ENCODE measurements around the gene TAOK3. TPM values are rescaled to one million over a fixed set of nuclear protein-coding genes. Genes with fewer than 3 reads are reported as not detected.
"Not testable (repeated sequence)": the region's sequence is repeated elsewhere in the genome, so short reads cannot be mapped to it uniquely, and the experiment has no call there.

The TAOK3 gene
- total and polyA plus RNA-seq, 12 donors = 8.4 to 29.8 (median 21.2) TPM

- Histone ChIP-seq H3K36me3 (peaks cover 0 to 3% (median 0%) of the 10 kb centered on the region in 9 donors), H3K9me3 (no peaks in the 10 kb centered on the region), H3K27ac (no peak overlapping the region), H3K4me1 (peaks cover 5 to 61% (median 21%) of the 10 kb centered on the region in 9 donors), H3K4me3 (no peak overlapping the region), H3K27me3 (no peaks in the 10 kb centered on the region)
- DNase-seq = no peak
- WGBS, 2 donors = 97 to 98% methylated on average over 1 of the region's 1 CpG
- TF ChIP-seq, protein P1, sequence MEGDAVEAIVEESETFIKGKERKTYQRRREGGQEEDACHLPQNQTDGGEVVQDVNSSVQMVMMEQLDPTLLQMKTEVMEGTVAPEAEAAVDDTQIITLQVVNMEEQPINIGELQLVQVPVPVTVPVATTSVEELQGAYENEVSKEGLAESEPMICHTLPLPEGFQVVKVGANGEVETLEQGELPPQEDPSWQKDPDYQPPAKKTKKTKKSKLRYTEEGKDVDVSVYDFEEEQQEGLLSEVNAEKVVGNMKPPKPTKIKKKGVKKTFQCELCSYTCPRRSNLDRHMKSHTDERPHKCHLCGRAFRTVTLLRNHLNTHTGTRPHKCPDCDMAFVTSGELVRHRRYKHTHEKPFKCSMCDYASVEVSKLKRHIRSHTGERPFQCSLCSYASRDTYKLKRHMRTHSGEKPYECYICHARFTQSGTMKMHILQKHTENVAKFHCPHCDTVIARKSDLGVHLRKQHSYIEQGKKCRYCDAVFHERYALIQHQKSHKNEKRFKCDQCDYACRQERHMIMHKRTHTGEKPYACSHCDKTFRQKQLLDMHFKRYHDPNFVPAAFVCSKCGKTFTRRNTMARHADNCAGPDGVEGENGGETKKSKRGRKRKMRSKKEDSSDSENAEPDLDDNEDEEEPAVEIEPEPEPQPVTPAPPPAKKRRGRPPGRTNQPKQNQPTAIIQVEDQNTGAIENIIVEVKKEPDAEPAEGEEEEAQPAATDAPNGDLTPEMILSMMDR (IDR thresholded peaks at IDR 0.05) = no peak
- ATAC-seq = no peak
- intact Hi-C loops (cut with DNase I) = loop anchor here in 1 of 10 donors (10.0 kb wide), 1 partner anchor 51 kb away; no protein-coding TSS in a partner anchor
These were observed 16.9 kb downstream of the TAOK3 start for GRCh38 chr12:118355843-118356242.

DNA sequence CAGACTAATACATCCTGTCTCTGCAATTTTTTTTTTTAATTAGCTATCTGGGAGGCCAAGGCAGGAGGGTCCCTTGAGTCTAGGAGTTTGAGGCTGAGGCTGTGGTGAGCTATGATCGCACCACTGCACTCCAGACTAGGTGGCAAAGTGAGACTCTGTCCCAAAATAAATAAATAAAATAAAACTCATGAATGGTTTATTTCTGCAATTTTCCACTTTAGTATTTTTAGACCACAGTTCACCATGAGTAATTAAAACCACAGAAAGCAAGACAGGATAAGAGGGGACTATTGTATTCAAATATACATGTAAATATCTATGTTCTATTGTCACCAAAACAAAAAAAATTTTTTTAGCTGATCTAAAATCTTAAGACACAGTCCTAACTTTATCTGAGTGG lies 17.8 kb downstream of the TAOK3 start:
- peaks cover 5 to 52% (median 21%) of the 10 kb centered on the region in 9 donors for H3K4me1 ChIP-seq
- H3K4me3 ChIP-seq = no peak overlapping the region
- no peak for DNase-seq
- H3K27ac ChIP-seq = no peak overlapping the region
- intact Hi-C loops (cut with DNase I) = loop anchor here in 1 of 10 donors (10.0 kb wide), 1 partner anchor 50 kb away; no protein-coding TSS in a partner anchor
- no peaks in the 10 kb centered on the region for H3K9me3 ChIP-seq
- no peaks in the 10 kb centered on the region for H3K27me3 ChIP-seq
- peaks cover 0 to 3% (median 0%) of the 10 kb centered on the region in 9 donors for H3K36me3 ChIP-seq
- TF ChIP-seq, protein P1 (IDR thresholded peaks at IDR 0.05) = no peak
- WGBS, 2 donors = 92 to 95% methylated on average over 1 of the region's 1 CpG
- ATAC-seq = no peak

GRCh38 chr12:118354503-118354902 lies 18.2 kb downstream of the TAOK3 start:
- peaks cover 5 to 48% (median 21%) of the 10 kb centered on the region in 9 donors for H3K4me1 ChIP-seq
- WGBS, 2 donors = 94 to 95% methylated on average over 4 of the region's 4 CpGs
- H3K4me3 ChIP-seq, ATAC-seq, H3K27ac ChIP-seq, H3K36me3 ChIP-seq, DNase-seq, H3K9me3 ChIP-seq, H3K27me3 ChIP-seq: not testable (repeated sequence)
- intact Hi-C loops (cut with DNase I) = loop anchor here in 1 of 10 donors (10.0 kb wide), 1 partner anchor 50 kb away; no protein-coding TSS in a partner anchor

- Histone ChIP-seq H3K27me3 (no peaks in the 10 kb centered on the region), H3K36me3 (peaks cover 0 to 3% (median 0%) of the 10 kb centered on the region in 9 donors), H3K9me3 (no peaks in the 10 kb centered on the region), H3K4me3 (no peak overlapping the region), H3K27ac (no peak overlapping the region), H3K4me1 (peaks cover 5 to 40% (median 21%) of the 10 kb centered on the region in 9 donors)
- TF ChIP-seq, protein P1 (IDR thresholded peaks at IDR 0.05) = no peak
- no peak for DNase-seq
- WGBS, 2 donors = 90 to 96% methylated on average over 4 of the region's 4 CpGs
- intact Hi-C loops (cut with DNase I) = loop anchor here in 1 of 10 donors (10.0 kb wide), 1 partner anchor 49 kb away; no protein-coding TSS in a partner anchor
- no peak for ATAC-seq
These were observed 19.0 kb downstream of the TAOK3 start for GRCh38 chr12:118353721-118354120.

- intact Hi-C loops (cut with DNase I) = loop anchor here in 1 of 10 donors (10.0 kb wide), 1 partner anchor 46 kb away; no protein-coding TSS in a partner anchor
- Histone ChIP-seq H3K4me3 (no peak overlapping the region), H3K9me3 (no peaks in the 10 kb centered on the region), H3K27me3 (no peaks in the 10 kb centered on the region), H3K27ac (no peak overlapping the region), H3K4me1 (peaks cover 0 to 32% (median 13%) of the 10 kb centered on the region in 9 donors), H3K36me3 (peaks cover 0 to 3% (median 0%) of the 10 kb centered on the region in 9 donors)
- TF ChIP-seq, protein P1 (IDR thresholded peaks at IDR 0.05) = no peak
- no peak for DNase-seq
- ATAC-seq = no peak
- WGBS, 2 donors = 96% methylated on average over 6 of the region's 6 CpGs
These were observed 21.7 kb downstream of the TAOK3 start for GRCh38 chr12:118350908-118351559.
